GM18519 (cell line): ENCODE measurements around the gene NKX3-2.

ENCODE experiments used
- ATAC-seq: cut with Tn5 transposase; IDR thresholded peaks from one replicate; pipeline ENCODE4 v1.9.1; 2021; ENCODE audit warnings: mild to moderate bottlenecking, moderate library complexity; ENCODE audit not compliant: unreplicated experiment, low FRiP score

The NKX3-2 gene

DNA sequence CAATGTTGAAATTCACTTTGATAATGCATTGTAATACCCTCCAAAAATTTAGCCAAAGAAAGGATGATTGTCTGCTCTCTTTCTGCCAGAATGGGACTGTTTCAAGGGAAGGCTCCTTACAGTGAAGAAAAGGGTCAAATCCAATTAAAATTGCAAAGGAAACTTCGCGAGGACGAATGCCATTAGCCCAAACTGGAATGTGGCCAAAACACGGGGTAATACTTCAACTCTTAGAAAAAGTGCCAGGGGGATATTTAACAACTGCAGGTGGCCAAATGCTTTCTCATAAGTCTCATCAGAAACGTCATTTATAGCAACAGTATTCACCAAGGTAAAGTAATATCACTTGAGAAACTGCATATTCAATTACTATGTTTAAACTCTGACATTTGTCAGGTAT lies 29.0 kb downstream of the NKX3-2 start:
- ATAC-seq: no peak

DNA sequence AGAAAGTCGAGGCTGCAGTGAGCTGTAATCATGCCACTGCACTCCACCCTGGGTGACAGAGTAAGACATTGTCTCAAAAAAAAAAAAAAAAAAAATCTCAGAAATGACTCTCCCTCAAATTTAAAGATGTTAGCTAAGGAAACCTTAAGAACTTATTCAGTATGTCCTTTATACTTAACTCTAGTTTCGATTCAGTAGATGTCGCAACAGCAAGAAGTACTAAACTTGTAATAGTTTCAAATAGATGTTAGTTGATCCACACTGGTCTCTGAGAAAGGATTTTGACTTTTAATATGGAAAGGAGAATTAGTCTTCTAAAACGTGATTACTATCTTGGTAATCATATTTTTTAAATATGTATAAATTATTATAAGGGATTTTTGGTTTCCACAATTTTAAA lies 29.6 kb downstream of the NKX3-2 start:
- ATAC-seq: no peak

DNA sequence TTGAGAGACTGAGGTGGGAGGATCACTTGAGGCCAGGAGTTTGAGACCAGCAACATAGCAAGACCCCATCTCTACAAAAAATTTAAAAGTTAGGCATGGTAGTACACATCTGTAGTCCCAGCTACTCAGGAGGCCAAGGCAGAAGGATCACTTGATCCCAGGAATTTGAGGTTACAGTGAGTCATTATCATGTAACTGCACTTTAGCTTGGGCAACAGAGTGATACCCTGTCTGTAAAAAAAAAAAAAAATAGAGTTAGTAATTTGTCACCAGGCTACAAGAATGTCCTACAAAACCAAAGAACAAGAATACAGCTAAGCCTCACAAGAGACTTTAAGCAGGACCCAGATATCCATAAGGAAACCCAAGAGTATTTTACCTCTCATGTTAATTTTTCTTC lies 33.2 kb downstream of the NKX3-2 start:
- ATAC-seq: no peak

DNA sequence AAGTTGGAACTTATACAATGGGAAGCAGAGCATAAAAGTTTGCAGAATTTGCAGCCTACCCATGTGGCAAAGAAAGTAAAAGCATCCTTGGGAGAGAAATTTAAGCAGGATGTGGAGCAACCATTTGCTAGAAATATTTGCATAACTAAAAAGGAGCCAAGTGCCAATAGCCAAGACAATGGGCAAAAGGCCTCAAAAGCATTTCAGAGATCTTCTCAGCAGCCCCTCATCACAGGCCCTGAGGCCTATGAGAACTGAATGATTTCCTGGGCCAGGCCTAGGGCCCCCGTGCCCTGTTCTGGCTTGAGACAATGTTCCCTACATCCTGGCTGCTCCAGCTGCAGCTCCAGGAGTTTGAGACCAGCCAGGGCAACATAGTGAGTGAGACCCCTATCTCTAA lies 34.9 kb downstream of the NKX3-2 start:
- ATAC-seq: no peak

DNA sequence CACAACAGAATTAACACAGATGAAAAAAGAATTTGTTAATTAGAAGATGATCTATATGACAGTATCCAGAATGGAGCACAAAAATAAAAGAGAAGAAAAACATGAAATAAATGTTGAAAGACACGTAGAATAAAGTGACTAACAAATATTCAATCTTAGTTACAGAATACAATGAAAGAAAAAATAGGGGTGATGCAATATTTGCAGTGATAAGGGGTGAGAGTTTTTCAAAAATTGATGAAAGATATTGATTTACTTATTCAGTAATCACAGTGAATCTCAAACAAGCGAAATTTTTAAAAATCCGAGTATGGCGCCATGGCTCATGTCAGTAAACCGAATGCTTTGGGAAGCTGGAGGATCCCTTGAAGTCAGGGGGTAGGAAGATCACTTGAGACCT lies 39.9 kb downstream of the NKX3-2 start:
- ATAC-seq: no peak

DNA sequence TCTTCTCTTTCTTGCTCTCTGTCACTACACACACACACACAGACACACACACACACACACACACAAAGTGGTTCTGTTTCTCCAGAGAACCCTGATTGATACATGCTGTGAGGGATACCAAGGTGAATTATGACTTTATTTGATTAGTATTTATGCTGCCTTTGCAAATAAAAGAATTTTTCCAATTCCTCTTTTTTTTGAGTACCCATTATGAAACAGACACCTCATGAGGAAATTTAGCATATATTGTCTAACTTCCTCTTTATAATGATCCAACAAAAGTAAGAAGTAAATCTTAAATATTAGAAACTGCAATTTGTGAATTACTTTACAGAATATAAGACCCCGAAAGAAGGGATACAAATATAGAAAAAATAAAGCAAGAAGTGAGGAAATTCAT lies 45.8 kb downstream of the NKX3-2 start:
- ATAC-seq: no peak

DNA sequence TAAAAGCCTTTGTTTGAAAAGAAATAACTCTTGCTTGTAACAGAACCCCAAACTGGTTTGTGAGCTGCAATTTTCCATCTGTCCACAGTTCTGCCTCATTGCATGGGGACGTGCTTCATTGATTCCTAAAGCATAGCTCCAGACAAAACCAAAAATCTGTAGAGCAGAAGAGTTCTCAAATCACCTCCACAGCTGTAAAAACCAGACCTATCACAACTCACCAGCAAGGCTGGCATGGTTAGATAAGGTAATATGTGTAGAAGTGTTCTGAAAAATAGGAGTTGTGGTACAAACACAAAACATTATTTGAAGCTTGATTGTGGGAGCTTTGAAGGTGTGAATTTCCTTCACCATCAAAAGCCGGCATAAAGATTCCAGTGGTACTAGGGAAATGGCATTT lies 47.7 kb downstream of the NKX3-2 start:
- ATAC-seq: no peak

DNA sequence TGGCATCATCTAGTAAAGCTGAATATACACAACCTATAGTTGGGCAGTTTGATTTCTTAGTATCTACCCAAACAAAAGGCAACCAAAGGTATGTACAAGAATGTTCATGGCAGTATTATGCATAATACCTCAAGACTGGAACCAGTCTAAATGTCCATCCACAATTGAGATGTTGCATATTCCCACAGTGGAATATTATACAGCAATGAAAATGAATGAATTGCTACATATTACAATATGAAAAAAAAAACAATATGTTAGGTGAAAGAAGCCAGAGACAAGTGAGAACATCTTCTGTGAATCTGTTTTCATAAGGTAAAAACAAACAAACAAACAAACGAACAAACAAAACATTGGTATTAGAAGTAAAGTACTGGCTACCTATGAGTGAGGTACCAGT lies 48.6 kb downstream of the NKX3-2 start:
- no peak for ATAC-seq

DNA sequence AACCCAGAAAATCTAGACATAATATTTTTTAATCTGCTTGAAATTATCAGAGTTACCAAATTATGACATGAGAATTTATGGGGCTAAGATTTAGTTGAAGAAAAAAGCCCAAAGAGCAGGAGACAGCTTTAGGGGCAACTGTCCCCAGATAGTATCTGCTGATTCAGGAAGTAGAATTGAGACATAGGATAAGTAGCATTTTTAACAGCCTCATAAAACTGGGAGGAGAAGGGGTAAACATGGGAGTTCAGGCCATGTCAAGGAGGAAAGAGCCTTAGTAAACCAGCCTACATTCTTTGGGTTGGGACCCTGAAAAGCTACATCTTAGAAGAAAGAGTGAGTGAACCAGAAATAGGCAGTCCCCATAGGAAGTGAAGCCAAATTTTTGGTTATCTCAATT lies 50.5 kb downstream of the NKX3-2 start:
- no peak for ATAC-seq

DNA sequence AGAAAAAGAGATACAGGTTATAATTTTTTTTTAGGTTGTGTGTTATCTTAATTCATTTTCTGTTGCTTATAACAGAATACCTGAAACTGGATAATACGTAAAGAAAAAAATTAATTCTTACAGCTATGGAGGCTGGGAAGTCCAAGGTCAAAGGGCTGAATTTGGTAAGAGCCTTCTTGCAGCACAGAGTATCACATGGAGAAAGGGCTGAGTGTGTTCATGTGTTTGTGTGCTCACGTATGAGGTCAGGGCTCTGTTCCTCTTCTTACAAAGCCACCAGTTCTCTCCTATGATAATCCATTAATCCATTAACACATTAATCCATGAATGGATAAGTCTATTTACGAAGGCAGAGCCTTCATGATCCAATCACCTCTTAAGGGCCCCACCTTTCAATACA lies 51.6 kb downstream of the NKX3-2 start:
- ATAC-seq: no peak
